HG02623 (cell line): ENCODE data around the gene RAVER2.
"Not testable (repeated sequence)": the region's sequence is repeated elsewhere in the genome, so short reads cannot be mapped to it uniquely, and the experiment has no call there.

Source experiments
- ATAC-seq: cut with Tn5 transposase; IDR thresholded peaks from one replicate; pipeline ENCODE4 v1.9.1; 2021; ENCODE audit warnings: moderate library complexity; ENCODE audit not compliant: unreplicated experiment

RAVER2 gene

GRCh38 chr1:64745986-64746940, 1.4 kb downstream of the RAVER2 start:
- ATAC-seq = no peak

DNA sequence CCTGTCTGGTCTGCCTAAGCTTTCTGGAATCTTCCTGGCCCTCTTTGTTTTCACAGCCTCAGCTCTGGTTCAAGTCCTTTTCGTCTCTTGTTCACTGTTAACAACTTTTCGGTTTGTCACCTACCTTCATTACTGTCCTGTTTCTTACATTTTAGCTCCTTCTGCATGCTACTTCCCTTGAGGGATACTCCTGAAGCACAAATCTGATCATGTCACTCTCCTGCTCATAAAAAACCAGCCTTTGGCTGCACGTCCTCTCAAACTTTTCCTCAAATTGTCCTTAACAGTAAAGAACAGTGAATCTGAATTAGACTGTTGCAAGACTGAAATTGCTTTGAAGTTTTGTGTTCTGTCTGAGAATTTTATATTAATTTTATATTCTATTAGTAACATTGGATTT, 3.3 kb downstream of the RAVER2 start:
- ATAC-seq = no peak

DNA sequence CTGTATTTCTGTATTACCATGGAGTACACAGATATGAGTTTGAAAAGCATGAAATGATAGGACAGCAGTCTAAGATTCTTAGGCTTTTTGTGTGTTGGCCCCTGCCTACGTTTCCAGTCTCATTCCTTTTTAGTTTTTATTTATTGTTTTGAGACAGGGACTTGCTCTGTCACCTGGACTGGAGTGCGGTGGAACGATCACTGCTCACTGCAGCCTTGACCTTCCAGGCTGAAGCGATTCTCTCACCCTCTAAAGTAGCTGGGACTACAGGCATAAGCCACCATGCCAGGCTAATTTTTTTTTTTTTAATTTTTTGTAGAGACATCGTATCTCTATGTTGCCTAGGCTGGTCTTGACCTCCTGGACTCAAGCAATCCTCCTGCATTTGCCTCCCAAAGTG, 3.8 kb downstream of the RAVER2 start:
- no peak for ATAC-seq

- no peak for ATAC-seq
Measured at GRCh38 chr1:64750092-64750491, 5.2 kb downstream of the RAVER2 start.

DNA sequence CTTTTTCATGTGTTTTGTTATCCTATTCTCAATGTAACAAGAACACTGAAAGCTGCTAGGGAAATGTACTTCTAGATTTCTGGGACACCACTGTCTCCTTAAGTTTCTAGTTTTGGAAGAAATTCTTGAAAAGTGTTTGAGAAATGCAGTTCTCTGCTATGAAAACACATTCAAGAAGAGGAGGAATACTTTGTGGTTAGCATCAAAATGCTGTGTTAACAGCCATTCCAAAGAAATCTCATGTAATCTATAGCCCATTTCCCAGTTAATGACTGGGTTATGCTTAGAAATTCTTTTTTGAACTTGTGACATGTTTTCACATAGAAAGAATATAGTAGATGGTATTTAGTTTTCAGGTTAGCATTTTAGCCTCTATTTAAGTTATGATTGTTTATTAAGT, 6.0 kb downstream of the RAVER2 start:
- ATAC-seq = no peak

DNA sequence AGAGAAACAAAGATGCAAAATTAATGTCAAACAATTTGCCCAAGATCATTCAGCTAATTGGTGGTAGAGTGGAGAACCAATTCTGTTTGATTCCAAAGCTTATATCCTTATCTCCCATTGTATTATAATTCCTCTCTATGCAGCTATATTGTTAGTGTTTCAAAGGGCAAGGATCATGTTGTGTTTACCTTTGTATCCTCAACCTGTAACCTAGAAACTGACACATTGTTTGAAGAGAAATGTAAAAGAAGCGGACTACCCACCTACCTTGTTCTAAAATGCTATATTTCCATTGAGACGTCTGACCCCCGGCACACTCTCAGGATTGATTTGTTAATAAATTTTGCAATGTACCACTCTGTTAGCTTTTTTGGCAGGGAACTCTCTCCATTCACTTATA, 9.3 kb downstream of the RAVER2 start:
- no peak for ATAC-seq

DNA sequence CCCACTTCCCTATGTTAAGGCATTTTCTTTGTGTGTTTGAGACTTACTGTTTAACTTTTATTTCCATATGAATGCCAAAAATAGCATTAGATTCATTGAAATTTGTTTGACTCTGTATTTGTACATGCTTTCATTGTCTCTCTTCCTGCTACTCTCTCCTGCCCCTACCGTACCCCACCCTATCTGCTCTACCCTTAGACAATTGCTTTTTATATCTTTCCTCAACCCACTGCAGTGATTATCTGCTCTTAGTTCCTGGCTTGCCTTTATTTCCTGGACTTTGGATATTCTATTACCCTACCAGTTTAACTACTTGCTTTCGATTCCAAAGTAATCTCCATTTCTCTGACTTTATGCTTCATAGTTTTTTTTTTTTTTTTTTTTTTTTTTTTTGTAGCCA, 10.5 kb downstream of the RAVER2 start:
- no peak for ATAC-seq

DNA sequence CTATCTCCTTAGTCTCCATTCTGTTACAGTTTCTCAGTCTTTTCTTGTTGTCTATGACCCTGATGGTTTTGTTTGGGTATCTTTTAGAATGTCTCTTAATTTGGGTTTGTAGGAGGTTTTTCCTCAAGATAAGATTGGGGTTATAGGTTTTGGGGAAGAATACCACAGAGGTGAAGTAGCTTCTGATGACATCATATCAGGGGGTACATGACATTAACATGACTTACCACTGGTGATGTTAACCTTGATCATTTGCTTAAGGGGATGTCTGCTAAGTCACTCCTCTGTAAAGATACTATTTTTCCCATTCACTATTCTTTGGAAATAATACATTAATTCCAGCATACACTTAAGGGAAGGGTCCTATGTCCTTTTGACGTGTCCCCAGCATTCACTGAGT, 11.9 kb downstream of the RAVER2 start:
- ATAC-seq = no peak

DNA sequence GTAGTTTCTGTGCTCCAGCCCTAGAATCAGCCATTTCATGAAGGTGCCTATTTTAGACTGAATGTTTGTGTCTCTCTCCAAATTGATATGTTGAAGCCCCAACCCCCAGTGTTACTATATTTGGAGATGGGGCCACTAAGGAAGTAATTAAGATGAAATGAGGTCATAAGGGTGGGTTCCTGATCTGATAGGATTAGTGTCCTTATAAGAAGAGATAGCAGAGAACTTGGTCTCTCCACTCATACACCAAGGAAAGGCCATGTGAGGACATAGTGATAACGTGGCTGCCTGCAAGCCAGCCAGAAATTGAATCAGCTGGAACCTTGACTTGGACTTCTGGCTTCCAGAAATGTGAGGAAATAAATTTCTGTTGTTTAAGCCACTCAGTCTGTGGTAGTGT, 12.3 kb downstream of the RAVER2 start:
- no peak for ATAC-seq

DNA sequence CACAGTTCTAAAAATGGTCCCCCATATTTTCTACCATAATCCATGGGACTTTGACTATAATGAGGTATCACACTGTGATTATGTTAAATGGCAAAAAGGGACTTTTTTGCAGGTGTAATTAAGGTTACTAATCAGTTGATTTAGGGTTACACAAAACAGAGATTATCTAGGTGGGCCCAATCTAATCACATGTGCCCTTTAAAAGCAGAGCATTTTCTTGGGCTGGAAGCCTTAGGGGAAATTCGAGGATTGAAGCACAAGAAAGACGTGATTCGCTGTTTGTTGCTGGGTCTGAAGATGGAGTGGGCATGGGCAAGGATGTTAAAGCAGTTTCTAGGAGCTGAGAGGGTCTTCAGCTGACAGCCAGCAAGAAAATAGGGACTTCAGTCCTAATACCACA, 13.4 kb downstream of the RAVER2 start:
- no peak for ATAC-seq

- no peak for ATAC-seq
Measured at GRCh38 chr1:64759968-64760367, 15.1 kb downstream of the RAVER2 start.

DNA sequence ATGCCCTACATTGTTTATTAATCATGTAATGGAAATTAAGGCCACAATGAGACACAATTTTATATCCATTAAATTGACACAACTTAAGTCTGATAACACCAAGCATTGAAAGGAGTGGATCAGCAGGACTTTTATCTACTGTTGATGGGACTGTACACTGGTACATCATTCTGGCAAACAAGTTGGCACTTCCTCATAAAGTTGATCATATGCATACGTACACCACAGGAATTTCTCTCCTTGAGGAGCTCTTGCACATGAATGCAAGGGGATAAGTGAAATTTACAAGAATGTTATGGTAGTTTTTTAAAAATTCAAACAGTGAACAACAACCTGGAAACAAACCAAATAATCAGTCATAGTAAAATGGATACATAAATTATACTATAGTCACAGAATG, 20.1 kb downstream of the RAVER2 start:
- no peak for ATAC-seq

- ATAC-seq = no peak
Measured at GRCh38 chr1:64765826-64766225, 21.0 kb downstream of the RAVER2 start.

- no peak for ATAC-seq
Measured at GRCh38 chr1:64766429-64766828, 21.6 kb downstream of the RAVER2 start.

DNA sequence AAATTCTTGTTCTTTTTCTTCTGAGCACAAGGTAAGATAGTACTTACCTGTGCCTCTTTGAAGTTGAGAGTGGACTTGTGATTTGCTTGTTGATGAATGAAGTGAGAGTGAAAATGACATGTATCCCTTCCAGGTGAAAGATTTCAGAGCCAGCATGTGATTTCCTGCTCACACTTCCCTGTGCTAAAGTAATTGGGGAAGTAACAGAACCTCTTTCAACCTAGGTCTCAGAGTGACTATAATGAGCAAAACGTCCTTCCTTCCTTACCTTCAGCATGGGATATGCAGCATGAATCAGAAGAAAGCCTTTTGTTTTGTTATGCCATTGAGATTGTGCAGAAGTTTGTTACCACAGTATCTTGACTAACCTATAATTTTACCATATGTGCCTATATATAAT, 24.6 kb downstream of the RAVER2 start:
- ATAC-seq = no peak

- ATAC-seq = no peak
Measured at GRCh38 chr1:64769971-64770370, 25.1 kb downstream of the RAVER2 start.

GRCh38 chr1:64773306-64773705, 28.4 kb downstream of the RAVER2 start:
- ATAC-seq = not testable (repeated sequence)

DNA sequence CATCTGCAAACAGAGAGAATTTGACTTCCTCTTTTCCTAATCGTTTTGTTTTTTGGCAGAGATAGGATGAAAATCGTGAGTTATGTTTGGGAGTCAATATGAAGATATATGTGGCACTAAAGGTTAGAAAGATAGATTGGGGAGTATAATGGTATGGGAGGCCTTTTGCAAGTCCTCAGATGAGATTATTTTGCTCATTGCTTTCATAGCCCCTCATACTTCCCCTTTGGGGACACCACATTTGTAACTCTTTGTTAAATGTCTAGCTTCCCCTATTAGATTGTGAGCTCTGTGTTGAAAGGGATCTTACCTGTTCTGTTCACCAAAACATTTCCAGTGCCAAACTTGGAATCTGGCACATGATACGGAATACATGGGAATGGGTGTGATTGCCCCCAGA, 30.2 kb downstream of the RAVER2 start:
- no peak for ATAC-seq

GRCh38 chr1:64782044-64782443, 37.2 kb downstream of the RAVER2 start:
- not testable (repeated sequence) for ATAC-seq

DNA sequence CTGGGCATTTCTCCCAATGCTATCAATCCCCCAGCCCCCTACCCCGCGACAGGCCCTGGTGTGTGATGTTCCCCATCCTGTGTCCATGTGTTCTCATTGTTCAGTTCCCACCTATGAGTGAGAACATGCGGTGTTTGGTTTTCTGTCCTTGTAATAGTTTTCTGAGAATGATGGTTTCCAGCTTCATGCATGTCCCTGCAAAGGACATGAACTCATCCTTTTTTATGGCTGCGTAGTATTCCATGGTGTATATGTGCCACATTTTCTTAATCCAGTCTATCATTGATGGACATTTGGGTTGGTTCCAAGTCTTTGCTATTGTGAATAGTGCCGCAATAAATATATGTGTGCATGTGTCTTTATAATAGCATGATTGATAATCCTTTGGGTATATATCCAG, 38.0 kb downstream of the RAVER2 start:
- ATAC-seq = not testable (repeated sequence)

- no peak for ATAC-seq
Measured at GRCh38 chr1:64790832-64791487, 46.1 kb downstream of the RAVER2 start.

- ATAC-seq = no peak
Measured at GRCh38 chr1:64798872-64799271, 54.0 kb downstream of the RAVER2 start.
